DND-41 (cell line): ENCODE results near the gene KAZALD1.

ENCODE experiments used
- ATAC-seq: fragments of 200-7000 bp; cut with Tn5 transposase; 3 replicates; pipeline ENCODE4 v1.9.1; 2021; ENCODE audit warnings: low read depth; ENCODE audit not compliant: insufficient read depth
- DNase-seq: peaks from one replicate; pipeline ENCODE4 v3.0.0-alpha.2; 2020
- H2AFZ ChIP-seq: 2 replicates; pipeline ENCODE4 v1.6.0; 2012; ENCODE audit warnings: low read depth, low read length
- H3K27ac ChIP-seq: 2 replicates; pipeline ENCODE4 v1.5.1; 2012; ENCODE audit warnings: low read length, inconsistent platforms
- H3K27me3 ChIP-seq: fragments of 200-600 bp; sonication (generic); 2 replicates; pipeline ENCODE4 v1.6.0; 2012; ENCODE audit warnings: low read length, mild to moderate bottlenecking, inconsistent platforms; ENCODE audit not compliant: insufficient read depth, poor library complexity
- H3K36me3 ChIP-seq: 2 replicates; pipeline ENCODE4 v1.5.1; 2012; ENCODE audit warnings: low read length, inconsistent platforms; ENCODE audit not compliant: insufficient read depth
- H3K4me1 ChIP-seq: 2 replicates; pipeline ENCODE4 v1.5.1; 2012; ENCODE audit warnings: mild to moderate bottlenecking, low read length; ENCODE audit not compliant: insufficient read depth
- H3K4me2 ChIP-seq: 2 replicates; pipeline ENCODE4 v1.6.0; 2012; ENCODE audit warnings: mild to moderate bottlenecking, moderate library complexity, low read length, inconsistent platforms; ENCODE audit not compliant: insufficient read depth
- H3K4me3 ChIP-seq, 2 experiments: fragments of 200-600 bp in 1 of 2; shearing (Covaris generic) in 1 of 2; 2 replicates each; pipeline ENCODE4 v1.5.1; 2012 to 2016; ENCODE audit warnings: inconsistent platforms in 2 of 2, low read length in 2 of 2, mild to moderate bottlenecking in 2 of 2, low read depth in 1 of 2, moderate library complexity in 1 of 2
- H3K79me2 ChIP-seq: 2 replicates; pipeline ENCODE4 v1.6.0; 2012; ENCODE audit warnings: low read length, inconsistent platforms; ENCODE audit not compliant: insufficient read depth
- H3K9ac ChIP-seq: 2 replicates; pipeline ENCODE4 v1.6.0; 2012; ENCODE audit warnings: low read depth, mild to moderate bottlenecking, inconsistent platforms, low read length, moderate library complexity
- H3K9me3 ChIP-seq: 2 replicates; pipeline ENCODE4 v1.5.1; 2012; ENCODE audit warnings: low read length, moderate library complexity, mild to moderate bottlenecking, inconsistent platforms; ENCODE audit not compliant: insufficient read depth, severe bottlenecking
- H4K20me1 ChIP-seq: 2 replicates; pipeline ENCODE4 v1.6.0; 2012; ENCODE audit warnings: low read length; ENCODE audit not compliant: insufficient read depth
- EZH2 ChIP-seq: IDR thresholded peaks from 3 replicates; pipeline ENCODE4 v1.6.1; 2012; ENCODE audit warnings: borderline replicate concordance, low read depth, mild to moderate bottlenecking, moderate library complexity, low read length, inconsistent platforms; ENCODE audit not compliant: severe bottlenecking
- TF ChIP-seq, protein P1 (sequence below): IDR thresholded peaks from 2 replicates; pipeline ENCODE4 v1.5.1; 2012; ENCODE audit warnings: borderline replicate concordance, low read length, moderate library complexity, mild to moderate bottlenecking; ENCODE audit not compliant: poor library complexity, severe bottlenecking; ENCODE audit errors: extremely low read depth

Gene KAZALD1

DNA sequence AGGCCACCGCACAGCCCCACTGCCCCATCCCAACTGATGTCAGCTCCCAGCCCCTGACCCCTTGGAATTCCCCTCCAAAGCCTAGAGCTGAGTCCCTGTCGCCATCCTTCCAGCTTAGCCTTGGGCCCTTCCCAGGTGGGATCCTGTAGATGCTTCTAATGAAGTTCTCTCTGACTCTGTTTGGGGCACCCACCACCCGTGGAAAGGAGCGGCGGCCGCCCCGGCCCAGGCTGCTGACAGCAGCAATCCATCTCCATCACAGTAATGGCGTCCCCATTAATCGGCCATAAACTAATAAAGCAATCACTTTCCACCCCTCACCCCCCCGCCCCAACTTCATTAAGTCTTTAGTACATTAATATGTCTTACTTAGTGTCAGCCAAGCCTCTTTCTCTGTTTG, 25.6 kb downstream of the KAZALD1 start:
- no peak overlapping the region for H3K27ac ChIP-seq
- H3K36me3 ChIP-seq = no peaks in the 10 kb centered on the region
- H2AFZ ChIP-seq = no peak overlapping the region
- DNase-seq = no peak
- H3K27me3 ChIP-seq = peaks cover 19% of the 10 kb centered on the region
- no peaks in the 10 kb centered on the region for H3K4me1 ChIP-seq
- no peak overlapping the region for H3K9ac ChIP-seq
- peaks cover 4% of the 10 kb centered on the region; the same call in 1 of the 2 replicates for H4K20me1 ChIP-seq
- H3K9me3 ChIP-seq = no peaks in the 10 kb centered on the region
- TF ChIP-seq, protein P1, sequence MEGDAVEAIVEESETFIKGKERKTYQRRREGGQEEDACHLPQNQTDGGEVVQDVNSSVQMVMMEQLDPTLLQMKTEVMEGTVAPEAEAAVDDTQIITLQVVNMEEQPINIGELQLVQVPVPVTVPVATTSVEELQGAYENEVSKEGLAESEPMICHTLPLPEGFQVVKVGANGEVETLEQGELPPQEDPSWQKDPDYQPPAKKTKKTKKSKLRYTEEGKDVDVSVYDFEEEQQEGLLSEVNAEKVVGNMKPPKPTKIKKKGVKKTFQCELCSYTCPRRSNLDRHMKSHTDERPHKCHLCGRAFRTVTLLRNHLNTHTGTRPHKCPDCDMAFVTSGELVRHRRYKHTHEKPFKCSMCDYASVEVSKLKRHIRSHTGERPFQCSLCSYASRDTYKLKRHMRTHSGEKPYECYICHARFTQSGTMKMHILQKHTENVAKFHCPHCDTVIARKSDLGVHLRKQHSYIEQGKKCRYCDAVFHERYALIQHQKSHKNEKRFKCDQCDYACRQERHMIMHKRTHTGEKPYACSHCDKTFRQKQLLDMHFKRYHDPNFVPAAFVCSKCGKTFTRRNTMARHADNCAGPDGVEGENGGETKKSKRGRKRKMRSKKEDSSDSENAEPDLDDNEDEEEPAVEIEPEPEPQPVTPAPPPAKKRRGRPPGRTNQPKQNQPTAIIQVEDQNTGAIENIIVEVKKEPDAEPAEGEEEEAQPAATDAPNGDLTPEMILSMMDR = no peak
- no peak for TF ChIP-seq EZH2
- H3K4me2 ChIP-seq = no peak overlapping the region
- H3K4me3 ChIP-seq = no peak overlapping the region
- no peak for ATAC-seq
- no peaks in the 10 kb centered on the region for H3K79me2 ChIP-seq

DNA sequence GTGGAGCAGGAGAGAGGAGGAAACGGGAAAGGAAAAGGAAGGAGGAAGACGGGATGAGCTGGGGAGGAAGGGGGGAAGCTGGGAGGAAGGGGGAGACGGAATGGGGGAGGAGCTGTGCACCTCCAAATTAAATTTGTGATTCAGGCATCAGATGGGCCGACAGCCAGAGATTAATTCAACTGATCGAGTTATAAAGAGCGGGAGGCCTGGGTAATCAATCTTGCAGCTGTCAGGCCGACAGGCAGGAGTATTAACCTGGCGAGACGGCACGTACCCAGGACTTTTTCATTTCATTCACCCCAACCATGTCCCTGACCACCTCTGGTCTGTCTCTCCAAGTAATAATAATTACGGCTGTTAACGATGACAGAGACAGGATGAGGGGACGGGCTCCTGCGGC, 26.2 kb downstream of the KAZALD1 start:
- no peak overlapping the region for H3K9ac ChIP-seq
- DNase-seq (no peak), ATAC-seq (no peak)
- H3K27me3 ChIP-seq = peaks cover 16% of the 10 kb centered on the region
- H3K4me2 ChIP-seq = no peak overlapping the region
- 0 out of 2 replicates have a peak, but pooled peaks cover 4% of the 10 kb centered on the region for H4K20me1 ChIP-seq
- H2AFZ ChIP-seq = no peak overlapping the region
- no peaks in the 10 kb centered on the region for H3K4me1 ChIP-seq
- TF ChIP-seq EZH2 = no peak
- TF ChIP-seq, protein P1 = no peak
- H3K36me3 ChIP-seq = no peaks in the 10 kb centered on the region
- no peaks in the 10 kb centered on the region for H3K9me3 ChIP-seq
- no peaks in the 10 kb centered on the region for H3K79me2 ChIP-seq
- no peak overlapping the region for H3K27ac ChIP-seq
- no peak overlapping the region for H3K4me3 ChIP-seq

DNA sequence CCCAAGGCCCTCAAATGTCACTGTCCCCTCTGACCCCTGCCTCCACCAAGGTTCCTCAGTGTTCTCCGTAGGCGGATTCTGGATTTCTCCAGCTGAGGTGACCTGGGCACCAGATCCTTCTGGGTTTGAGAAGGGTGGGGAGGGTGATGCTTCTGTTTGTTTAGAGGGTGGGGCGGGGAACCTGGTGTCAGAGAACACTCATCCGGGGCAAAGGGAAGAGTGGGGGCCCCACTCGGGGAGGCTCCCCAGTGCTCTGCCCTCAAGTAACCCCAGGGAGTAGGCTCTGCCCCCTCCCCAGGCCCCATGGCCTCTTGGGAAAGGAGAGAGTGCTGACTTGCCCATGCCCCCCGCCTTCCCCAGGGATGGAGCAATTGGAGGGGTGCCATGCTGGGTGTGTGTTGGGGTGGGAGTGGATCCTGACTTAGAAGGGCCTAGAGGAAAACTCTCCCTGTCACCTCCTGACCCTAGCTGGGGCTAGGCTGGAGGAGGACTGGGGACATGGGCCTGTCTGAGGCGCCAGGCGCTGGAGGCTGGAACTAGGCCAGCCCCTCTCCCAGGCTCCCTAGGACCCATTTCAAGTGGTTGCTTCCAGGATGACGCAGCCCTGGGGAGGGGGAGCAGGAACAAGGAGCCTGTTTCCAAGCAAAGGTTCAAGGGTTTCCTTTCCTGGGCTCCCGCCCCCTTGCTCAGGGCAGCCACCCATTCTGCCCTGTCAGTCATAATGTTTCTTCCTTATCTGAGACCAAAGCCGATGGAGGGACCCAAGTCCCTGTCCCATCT, 27.9 kb downstream of the KAZALD1 start:
- no peak overlapping the region for H3K27ac ChIP-seq
- H2AFZ ChIP-seq = no peak overlapping the region
- DNase-seq (no peak), ATAC-seq (no peak)
- H3K4me1 ChIP-seq = no peaks in the 10 kb centered on the region
- peaks cover 10% of the 10 kb centered on the region for H3K27me3 ChIP-seq
- H3K9me3 ChIP-seq = no peaks in the 10 kb centered on the region
- TF ChIP-seq EZH2 = no peak
- TF ChIP-seq, protein P1 = no peak
- H3K4me2 ChIP-seq = no peak overlapping the region
- no peaks in the 10 kb centered on the region for H3K36me3 ChIP-seq
- H4K20me1 ChIP-seq = 0 out of 2 replicates have a peak, but pooled peaks cover 4% of the 10 kb centered on the region
- no peak overlapping the region for H3K4me3 ChIP-seq
- no peak overlapping the region for H3K9ac ChIP-seq
- H3K79me2 ChIP-seq = no peaks in the 10 kb centered on the region
